NCI-H1930 (cell line): ENCODE data around the gene SORCS2.

Source experiments
- DNase-seq, 2 experiments: peaks; one replicate each; lab custom pipeline; 2025; lab: John Stamatoyannopoulos, UW

The SORCS2 gene

DNA sequence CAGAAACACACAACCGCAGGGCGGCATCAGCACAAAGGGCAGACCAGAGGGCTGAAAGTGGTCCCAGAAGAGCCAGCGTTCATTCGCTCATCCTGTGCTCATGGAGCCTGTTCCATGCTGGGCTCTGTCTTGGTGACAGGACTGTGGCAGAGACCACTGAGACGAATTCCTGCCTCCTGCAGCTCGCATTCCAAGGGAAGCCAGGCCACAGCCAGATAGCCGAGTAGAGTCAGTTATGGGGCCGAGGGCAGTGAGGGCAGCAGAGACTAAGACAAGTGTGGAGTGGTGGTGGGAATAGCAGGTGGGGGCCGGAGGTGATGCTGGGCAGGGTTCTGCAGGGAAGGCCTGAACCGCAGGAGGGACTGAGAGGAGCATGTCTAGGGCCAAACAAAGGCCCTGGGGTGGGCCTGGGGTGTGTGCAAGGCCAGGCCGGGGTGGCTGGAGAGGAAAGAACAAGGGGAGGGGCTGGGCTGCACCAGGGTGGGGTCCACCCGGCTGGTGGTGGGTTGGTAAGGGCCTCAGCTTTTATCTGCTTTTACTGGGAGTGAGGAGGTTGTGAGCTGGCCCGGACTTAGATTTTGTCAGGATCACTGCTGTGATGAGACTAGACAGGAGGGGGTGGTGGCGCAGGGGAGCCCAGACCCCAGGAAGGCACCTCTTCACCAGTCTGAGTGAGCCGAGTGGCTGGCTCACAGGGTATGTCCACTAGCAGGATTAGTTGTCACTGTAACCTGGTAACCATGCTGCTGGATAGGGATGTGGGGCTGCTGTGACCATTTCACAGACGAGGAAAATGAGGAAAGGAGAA, 236.1 kb downstream of the SORCS2 start:
- no peak for DNase-seq

GRCh38 chr4:7429069-7429416, 236.7 kb downstream of the SORCS2 start:
- no peak for DNase-seq

- no peak for DNase-seq
Measured at GRCh38 chr4:7429601-7430078, 237.3 kb downstream of the SORCS2 start.

DNA sequence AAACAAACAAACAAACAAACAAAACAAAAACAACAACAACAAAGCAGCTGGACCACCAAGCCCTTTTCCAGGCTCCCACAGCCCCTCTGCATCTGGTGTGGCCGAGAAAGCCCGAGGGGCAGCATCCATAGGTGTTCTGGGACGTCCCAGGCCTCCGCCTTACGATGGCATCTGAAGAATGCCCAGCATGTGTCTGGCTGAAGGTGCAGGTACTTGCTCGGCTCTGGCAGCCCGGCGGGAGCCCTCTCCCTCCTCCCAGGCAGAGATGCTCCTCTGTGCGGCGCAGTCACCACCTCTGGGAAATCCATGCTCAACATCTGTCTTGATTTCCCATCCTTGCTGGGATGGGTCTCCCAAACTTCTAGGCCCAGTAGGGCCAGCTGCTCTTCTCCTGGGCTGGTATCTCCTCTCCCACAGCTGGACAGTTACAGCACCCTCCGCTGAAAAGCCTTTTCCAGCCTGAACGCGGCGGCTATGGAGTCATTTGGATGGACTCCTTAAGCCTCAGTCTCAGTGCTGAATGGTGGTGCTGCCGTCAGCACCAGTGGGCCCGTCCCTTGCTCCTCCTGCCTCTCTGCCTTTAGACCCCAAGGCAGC, 238.1 kb downstream of the SORCS2 start:
- no peak for DNase-seq

GRCh38 chr4:7430965-7431695, 238.8 kb downstream of the SORCS2 start:
- no peak for DNase-seq

DNA sequence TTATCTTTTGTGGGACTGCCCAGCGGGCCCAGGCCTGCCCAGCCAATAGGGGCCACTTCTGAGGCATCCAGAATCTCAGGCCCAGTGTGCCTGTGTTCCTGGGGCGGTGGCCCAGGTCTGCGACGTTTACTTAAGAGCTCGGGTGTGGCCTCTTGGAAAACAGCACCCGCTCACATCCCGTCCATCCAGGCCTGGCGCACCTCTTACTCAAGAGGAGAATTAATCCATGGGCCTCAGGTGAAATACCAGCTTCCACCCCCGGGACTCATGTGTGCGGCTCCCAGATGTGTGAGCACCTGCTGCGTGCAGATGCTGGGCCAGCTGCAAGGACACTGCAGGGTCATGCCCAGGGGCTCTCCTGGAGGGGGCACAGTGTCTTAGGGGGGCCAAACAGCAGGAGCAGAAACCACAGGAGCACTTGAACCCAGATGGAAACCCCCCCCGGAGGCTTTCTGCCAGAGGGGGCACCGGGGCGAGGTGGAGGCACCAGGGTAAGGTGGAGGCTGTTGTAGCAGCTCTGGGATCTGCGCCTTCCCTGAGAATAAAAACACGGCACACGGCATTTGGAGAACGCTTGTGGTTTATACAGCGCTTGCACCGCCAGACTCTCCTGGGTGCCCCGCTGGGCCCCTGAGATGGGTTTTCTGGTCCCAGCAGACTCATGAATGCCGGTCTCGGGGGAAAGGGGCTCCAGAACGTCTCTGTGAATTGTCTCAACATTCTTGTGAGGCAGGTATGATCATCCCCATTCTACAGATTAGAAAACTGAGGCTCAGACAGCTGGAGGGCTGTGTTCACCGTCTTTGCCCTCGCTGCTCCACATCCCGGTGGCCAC, 239.6 kb downstream of the SORCS2 start:
- DNase-seq: no peak

- DNase-seq: no peak
Measured at GRCh38 chr4:7432531-7433375, 240.4 kb downstream of the SORCS2 start.

GRCh38 chr4:7433376-7434140, 241.2 kb downstream of the SORCS2 start:
- no peak for DNase-seq

DNA sequence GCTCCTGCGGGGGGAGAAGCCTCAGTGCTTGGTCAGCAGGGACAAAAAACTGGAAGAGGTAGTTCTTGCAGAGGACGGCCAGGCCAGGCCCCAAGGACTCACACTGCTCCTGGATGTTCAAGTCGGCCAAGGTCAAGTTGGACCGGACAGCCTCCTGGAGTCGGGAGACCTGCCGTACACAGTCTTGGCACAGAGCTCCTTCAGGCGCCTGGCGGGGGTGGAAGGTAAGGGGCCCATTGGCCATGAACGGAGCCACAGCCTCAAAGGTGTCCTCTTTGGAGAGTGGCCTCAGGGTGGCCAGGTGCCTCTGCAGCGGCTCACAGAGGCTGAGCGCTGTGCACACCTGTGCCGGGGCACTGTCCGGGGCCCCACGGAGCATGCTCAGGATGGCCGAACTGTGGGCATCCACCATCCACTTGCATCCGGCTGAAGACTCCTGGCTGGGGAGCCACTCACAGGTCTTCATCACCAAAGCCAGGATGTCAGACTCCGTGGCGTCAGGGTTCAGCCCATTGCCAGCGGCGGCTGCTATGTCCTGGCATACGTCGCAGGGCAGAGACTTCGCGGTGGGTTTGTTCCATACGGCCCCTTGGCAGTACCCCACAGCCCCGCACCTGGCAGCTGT, 241.9 kb downstream of the SORCS2 start:
- no peak for DNase-seq

DNA sequence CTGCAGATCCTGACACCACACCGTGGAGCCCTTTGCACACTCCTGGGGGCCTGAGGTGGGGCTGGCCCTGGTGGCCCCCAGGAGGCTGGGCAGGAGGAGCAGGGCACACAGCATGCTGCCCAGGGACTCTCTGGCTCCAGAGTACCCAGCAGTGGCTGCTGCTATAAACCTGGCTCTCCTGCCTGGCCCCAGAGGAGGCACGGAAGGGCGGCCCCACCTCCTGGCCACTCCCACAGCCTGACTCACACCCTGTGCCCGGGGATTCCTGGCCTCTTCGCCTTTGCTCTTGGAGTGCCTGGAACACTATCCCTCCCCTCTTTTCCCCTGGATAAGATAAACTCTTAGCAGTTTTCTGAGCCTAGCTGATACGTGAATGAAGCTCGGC, 242.4 kb downstream of the SORCS2 start, which contains the start of gene PSAPL1:
PSAPL1 (minus strand) TSS at position 165 of the 385 bp plus-strand sequence; CDS start at position 114, 51 bp downstream.
- DNase-seq: no peak

DNA sequence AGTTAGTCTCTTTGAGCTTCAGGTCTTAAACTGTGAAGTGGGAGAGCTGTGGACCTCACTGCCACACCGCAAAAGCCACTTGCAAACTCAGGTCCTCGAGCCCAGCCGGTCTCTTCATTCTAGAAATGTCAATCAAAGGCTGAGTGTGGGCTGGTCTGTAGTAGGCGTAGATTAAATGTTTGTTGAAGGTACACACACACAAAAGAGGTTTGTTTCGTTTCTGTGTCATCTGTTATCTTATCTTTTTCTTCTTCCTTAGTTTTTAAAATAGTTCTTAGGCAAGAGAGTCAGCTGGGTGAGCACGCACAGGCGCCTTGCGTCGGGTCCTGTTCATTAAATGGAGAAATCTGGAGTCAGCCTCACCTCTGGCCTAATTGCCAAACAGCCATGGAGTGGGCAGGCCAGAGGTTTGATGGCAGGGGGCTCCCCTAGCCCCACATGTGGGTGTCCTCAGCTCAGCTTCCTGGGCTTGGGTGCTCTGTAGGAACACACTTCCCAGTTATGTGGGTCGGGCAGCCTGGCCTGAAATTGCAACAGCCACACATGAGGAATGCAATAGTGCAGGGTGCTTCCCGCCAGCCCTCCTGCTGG, 243.2 kb downstream of the SORCS2 start:
- DNase-seq: no peak

GRCh38 chr4:7436256-7436655, 243.9 kb downstream of the SORCS2 start:
- no peak for DNase-seq

- no peak for DNase-seq
Measured at GRCh38 chr4:7439699-7440098, 247.4 kb downstream of the SORCS2 start.

DNA sequence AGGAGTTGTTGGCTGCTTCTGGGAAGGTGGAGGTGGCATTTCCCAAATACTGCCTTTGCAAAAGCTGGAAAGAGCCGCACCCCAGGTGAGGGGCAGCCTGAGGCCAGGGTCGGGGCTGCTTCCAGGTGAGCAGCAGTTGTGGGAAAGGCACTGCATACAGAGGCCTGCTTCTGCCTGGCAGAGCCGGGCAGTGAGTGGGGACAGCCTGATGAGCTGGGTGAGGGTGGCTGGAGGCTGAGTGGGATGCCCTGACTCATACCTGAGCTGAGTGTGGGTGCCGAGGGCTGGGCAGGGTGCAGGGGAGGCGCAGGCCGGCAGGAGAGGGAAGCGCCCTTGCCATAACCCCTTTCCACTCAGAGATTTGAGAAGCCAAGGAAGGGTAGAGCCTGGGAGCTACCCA, 248.9 kb downstream of the SORCS2 start:
- no peak for DNase-seq

GRCh38 chr4:7442574-7443162, 250.3 kb downstream of the SORCS2 start:
- no peak for DNase-seq

DNA sequence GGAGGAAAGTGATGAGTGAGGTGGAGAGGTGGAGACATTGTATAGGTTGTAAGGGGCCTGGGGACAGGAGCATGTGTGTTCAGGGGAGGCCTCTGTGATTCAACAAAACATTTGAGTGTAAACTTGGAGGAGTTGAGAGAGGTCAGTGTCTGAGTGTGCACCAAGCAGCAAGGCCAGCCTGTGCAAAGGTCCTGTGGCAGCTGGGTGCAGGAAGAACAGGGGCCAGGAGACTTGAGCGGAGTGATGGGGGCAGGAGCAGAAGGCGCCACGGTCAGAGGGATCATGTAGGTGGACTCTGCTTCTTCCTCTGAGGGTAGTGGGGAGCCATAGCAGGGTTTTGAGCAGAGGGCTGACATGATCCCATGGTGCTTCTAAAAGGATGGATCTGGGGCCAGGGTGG, 252.0 kb downstream of the SORCS2 start:
- DNase-seq: no peak

DNA sequence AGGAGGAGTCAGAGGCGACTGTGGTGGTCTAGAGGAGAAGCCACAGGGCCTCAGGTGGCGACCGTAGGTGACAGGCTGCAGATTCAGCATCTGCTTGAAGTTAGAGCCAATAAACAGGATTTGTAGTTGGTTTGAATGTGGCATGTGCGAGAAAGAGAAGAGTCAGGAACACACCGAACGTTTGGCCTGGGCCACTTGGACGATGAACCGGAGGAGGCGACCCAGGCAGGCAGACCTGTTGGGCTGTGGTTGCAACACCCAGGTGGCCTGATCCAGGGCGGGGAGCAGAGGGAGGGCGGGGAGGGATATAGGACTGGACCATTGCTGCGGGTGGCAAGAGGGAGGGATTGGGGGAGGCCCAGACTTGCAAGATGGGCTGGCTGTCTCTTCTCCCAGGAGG, 252.4 kb downstream of the SORCS2 start:
- no peak for DNase-seq

- DNase-seq: no peak
Measured at GRCh38 chr4:7447236-7447635, 254.9 kb downstream of the SORCS2 start.

GRCh38 chr4:7448036-7448435, 255.7 kb downstream of the SORCS2 start:
- no peak for DNase-seq
